ENCODE data around the gene CTSC.

The CTSC gene

GRCh38 chr11:88345408-88345807, 7.9 kb upstream of the CTSC start:
- Histone ChIP-seq H3K4me2 (ENCODE audit: low read depth, low read length, poor library complexity, severe bottlenecking) (no peak overlapping the region), H3K9me2 (replicated peaks; ENCODE audit: insufficient read depth, low read length) (no peaks in the 10 kb centered on the region), H2AFZ (ENCODE audit: low read depth, low read length, severe bottlenecking) (no peak overlapping the region), H3K9me3 (ENCODE audit: insufficient read depth, low read length) (no peaks in the 10 kb centered on the region), H3K79me2 (ENCODE audit: insufficient read depth, low read length) (no peaks in the 10 kb centered on the region), H3K36me3 (ENCODE audit: low read length) (no peaks in the 10 kb centered on the region), H3K27me3 (ENCODE audit: low read length) (no peaks in the 10 kb centered on the region), H3K9ac (ENCODE audit: low read length) (no peak overlapping the region), H3K4me3 (ENCODE audit: insufficient read depth, low read length, poor library complexity, severe bottlenecking) (no peak overlapping the region), H4K20me1 (ENCODE audit: low read depth, low read length) (no peaks in the 10 kb centered on the region), H3K27ac (ENCODE audit: low read depth, low read length) (no peak overlapping the region), H3F3A (ENCODE audit: insufficient read depth) (no peaks in the 10 kb centered on the region)
- TF ChIP-seq EZH2phosphoT487 (conservative IDR thresholded peaks at IDR 0.05; ENCODE audit: low read length) (no peak), CTCF (IDR thresholded peaks at IDR 0.05; ENCODE audit: insufficient read depth, low read length, poor library complexity, severe bottlenecking) (no peak)

- Histone ChIP-seq H4K20me1 (ENCODE audit: low read depth, low read length) (no peaks in the 10 kb centered on the region), H2AFZ (ENCODE audit: low read depth, low read length, severe bottlenecking) (no peak overlapping the region), H3K4me3 (ENCODE audit: insufficient read depth, low read length, poor library complexity, severe bottlenecking) (no peak overlapping the region), H3K36me3 (ENCODE audit: low read length) (no peaks in the 10 kb centered on the region), H3F3A (ENCODE audit: insufficient read depth) (no peaks in the 10 kb centered on the region), H3K9me3 (ENCODE audit: insufficient read depth, low read length) (no peaks in the 10 kb centered on the region), H3K9me2 (replicated peaks; ENCODE audit: insufficient read depth, low read length) (no peaks in the 10 kb centered on the region), H3K9ac (ENCODE audit: low read length) (no peak overlapping the region), H3K79me2 (ENCODE audit: insufficient read depth, low read length) (no peaks in the 10 kb centered on the region), H3K27me3 (ENCODE audit: low read length) (no peaks in the 10 kb centered on the region), H3K27ac (ENCODE audit: low read depth, low read length) (no peak overlapping the region), H3K4me2 (ENCODE audit: low read depth, low read length, poor library complexity, severe bottlenecking) (no peak overlapping the region)
- TF ChIP-seq EZH2phosphoT487 (conservative IDR thresholded peaks at IDR 0.05; ENCODE audit: low read length) (no peak), CTCF (IDR thresholded peaks at IDR 0.05; ENCODE audit: insufficient read depth, low read length, poor library complexity, severe bottlenecking) (no peak)
Observed at GRCh38 chr11:88344869-88345268, 7.3 kb upstream of the CTSC start.

DNA sequence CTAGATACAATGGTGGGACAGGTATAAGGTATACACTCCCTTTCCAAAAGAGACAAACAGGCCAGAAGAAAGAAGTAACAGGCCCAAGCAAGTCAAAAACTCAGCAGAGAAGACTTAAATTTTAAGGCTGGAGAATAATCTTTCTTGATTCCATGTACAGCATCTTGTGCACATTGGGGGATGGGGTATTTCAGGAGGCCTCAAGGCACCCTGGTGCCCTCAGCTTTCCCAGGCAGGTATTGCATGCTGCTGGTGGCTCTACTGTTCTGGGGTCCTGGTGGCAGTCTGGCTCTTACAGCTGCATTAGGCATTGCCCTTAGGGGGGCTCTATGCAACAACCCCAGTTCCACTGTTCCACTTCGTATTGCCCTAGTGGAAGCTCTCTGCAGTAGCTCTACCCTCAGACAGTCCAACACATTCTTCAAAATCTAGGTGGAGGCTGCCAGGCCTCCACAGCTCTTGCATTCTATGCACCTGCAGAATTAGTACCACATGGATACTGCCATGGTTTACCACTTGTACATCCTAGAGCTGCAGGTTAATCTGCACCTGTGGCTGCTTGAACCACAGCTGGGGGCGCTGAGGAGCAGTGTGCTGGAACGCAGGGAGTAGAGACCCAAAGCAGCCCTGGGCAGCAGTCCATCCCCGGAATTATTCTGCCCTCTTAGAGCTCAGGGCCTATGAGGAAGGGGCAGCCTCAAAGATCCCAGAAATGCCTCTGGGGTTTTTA, 4.2 kb upstream of the CTSC start:
- Histone ChIP-seq H3K27ac (ENCODE audit: low read depth, low read length) (no peak overlapping the region), H2AFZ (ENCODE audit: low read depth, low read length, severe bottlenecking) (no peak overlapping the region), H3K4me2 (ENCODE audit: low read depth, low read length, poor library complexity, severe bottlenecking) (no peak overlapping the region)

More for the DNA sequence above, 4.2 kb upstream of the CTSC start:
- H3K9ac ChIP-seq (ENCODE audit: low read length) = no peak overlapping the region
- peaks cover 8% of the 10 kb centered on the region for H3K79me2 ChIP-seq (ENCODE audit: insufficient read depth, low read length)
- no peaks in the 10 kb centered on the region for H3K9me2 ChIP-seq (replicated peaks; ENCODE audit: insufficient read depth, low read length)
- no peak overlapping the region for H3K4me3 ChIP-seq (ENCODE audit: insufficient read depth, low read length, poor library complexity, severe bottlenecking)
- TF ChIP-seq CTCF (IDR thresholded peaks at IDR 0.05; ENCODE audit: insufficient read depth, low read length, poor library complexity, severe bottlenecking) = no peak
- no peak for TF ChIP-seq EZH2phosphoT487 (conservative IDR thresholded peaks at IDR 0.05; ENCODE audit: low read length)
- no peaks in the 10 kb centered on the region for H3K9me3 ChIP-seq (ENCODE audit: insufficient read depth, low read length)
- H3K27me3 ChIP-seq (ENCODE audit: low read length) = no peaks in the 10 kb centered on the region
- H3F3A ChIP-seq (ENCODE audit: insufficient read depth) = no peaks in the 10 kb centered on the region; the same call in 1 of the 2 replicates
- H4K20me1 ChIP-seq (ENCODE audit: low read depth, low read length) = no peaks in the 10 kb centered on the region
- H3K36me3 ChIP-seq (ENCODE audit: low read length) = no peaks in the 10 kb centered on the region
